Suprapubic skin (tissue), 3 donors: ENCODE data around the gene DUOX1.

ENCODE experiments used
- POLR2AphosphoS5 ChIP-seq, 3 donors: sonication (generic); formaldehyde crosslinking; IDR thresholded peaks; one replicate each; pipeline ENCODE4 v1.6.1; 2017; ENCODE audit warnings: antibody characterized with exemption in 3 of 3
- TF ChIP-seq, protein P1 (sequence below), 2 donors: fragments of 200-600 bp in 1 of 2; fragments of 450-650 bp in 1 of 2; sonication (generic) in 1 of 2; IDR thresholded peaks; one replicate each; pipeline ENCODE4 v1.5.1; 2016 to 2019; ENCODE audit warnings: antibody characterized with exemption in 2 of 2, mild to moderate bottlenecking in 1 of 2, moderate library complexity in 1 of 2

DNA sequence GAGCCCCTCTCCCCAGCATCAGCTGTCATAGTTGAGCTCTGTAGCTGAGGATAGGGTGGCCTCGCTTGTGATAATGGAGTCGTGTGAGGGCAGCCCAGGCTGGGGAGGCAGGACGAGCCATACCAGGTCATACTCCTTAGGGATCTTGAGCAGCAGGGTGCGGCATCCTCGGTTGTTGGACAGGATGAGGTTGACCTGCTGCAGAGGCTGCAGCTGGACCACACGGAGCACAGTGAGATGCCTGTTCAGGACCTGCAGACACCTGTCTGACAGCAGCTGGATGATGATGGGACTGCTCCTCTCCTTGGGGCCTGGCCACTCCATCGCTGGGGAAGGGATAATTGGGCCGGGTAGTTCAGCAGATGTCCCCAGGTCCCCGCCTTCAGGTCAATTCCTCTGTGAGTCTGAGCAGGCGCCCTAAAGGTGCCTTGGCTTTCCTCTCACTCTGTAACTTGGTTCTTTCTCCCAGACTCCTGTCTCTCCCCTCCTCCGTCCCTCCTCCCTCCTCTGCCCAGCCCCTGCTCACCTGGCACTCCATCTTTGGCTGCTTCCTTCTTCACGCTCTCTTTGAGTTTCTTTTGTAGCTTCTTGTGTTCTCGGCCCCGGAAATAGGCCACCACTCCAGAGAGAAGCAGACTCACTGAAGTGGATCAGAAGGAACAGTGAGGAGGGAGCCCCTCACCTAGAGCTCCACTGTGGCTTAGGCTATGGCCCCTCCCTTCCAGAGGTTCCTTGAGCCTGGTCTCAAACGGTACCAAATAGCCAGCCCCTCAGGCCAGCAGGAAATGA, 23.6 kb upstream of the DUOX1 start:
- TF ChIP-seq, protein P1, sequence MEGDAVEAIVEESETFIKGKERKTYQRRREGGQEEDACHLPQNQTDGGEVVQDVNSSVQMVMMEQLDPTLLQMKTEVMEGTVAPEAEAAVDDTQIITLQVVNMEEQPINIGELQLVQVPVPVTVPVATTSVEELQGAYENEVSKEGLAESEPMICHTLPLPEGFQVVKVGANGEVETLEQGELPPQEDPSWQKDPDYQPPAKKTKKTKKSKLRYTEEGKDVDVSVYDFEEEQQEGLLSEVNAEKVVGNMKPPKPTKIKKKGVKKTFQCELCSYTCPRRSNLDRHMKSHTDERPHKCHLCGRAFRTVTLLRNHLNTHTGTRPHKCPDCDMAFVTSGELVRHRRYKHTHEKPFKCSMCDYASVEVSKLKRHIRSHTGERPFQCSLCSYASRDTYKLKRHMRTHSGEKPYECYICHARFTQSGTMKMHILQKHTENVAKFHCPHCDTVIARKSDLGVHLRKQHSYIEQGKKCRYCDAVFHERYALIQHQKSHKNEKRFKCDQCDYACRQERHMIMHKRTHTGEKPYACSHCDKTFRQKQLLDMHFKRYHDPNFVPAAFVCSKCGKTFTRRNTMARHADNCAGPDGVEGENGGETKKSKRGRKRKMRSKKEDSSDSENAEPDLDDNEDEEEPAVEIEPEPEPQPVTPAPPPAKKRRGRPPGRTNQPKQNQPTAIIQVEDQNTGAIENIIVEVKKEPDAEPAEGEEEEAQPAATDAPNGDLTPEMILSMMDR (IDR thresholded peaks at IDR 0.05) = no peak
- TF ChIP-seq POLR2AphosphoS5 (IDR thresholded peaks at IDR 0.05) = no peak
